ENCODE measurements around the gene R3HDM1.

DNA sequence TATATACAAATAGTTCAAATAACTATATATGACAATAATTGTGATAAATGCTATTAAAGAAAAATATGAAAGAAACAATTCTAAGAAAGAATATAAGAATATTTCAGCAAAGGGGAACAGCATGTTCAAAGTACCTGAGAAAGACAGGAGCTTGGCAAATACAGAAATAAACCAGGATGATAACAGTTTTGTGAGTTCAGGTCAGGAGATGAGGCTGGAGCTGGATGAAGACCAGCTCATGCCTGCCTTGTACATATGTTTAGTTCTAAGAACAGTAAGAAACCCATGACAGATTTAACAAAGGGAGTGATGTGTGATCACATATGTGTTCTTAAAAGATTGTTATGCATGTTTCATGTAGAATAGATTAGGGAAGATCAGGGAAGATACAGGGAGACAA, 98.2 kb downstream of the R3HDM1 start:
- TF ChIP-seq, protein P1, sequence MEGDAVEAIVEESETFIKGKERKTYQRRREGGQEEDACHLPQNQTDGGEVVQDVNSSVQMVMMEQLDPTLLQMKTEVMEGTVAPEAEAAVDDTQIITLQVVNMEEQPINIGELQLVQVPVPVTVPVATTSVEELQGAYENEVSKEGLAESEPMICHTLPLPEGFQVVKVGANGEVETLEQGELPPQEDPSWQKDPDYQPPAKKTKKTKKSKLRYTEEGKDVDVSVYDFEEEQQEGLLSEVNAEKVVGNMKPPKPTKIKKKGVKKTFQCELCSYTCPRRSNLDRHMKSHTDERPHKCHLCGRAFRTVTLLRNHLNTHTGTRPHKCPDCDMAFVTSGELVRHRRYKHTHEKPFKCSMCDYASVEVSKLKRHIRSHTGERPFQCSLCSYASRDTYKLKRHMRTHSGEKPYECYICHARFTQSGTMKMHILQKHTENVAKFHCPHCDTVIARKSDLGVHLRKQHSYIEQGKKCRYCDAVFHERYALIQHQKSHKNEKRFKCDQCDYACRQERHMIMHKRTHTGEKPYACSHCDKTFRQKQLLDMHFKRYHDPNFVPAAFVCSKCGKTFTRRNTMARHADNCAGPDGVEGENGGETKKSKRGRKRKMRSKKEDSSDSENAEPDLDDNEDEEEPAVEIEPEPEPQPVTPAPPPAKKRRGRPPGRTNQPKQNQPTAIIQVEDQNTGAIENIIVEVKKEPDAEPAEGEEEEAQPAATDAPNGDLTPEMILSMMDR (IDR thresholded peaks at IDR 0.05): no peak
- no peak for TF ChIP-seq EP300 (IDR thresholded peaks at IDR 0.05)
- TF ChIP-seq POLR2A (IDR thresholded peaks at IDR 0.05): no peak
